Myometrial cell (primary cell): ENCODE results near the gene GPATCH8. TPM values are rescaled to one million over a fixed set of nuclear protein-coding genes. Genes with fewer than 3 reads are reported as not detected.

Experiments
- total RNA-seq: library from RNA; depleted of rRNA; stranded (reverse); fragments of >200 nt; gene quantifications from 2 replicates; pipeline ENCODE4 v1.2.3, GENCODE V29; 2015

Gene GPATCH8
- total RNA-seq: 9.8 and 13.5 TPM in 2 replicates

GRCh38 chr17:44503147-44504029, at the start of gene GPATCH8:
TSS of gene GPATCH8 (minus strand) at chr17:44503406. CDS start at chr17:44503370, 36 bp downstream.

DNA sequence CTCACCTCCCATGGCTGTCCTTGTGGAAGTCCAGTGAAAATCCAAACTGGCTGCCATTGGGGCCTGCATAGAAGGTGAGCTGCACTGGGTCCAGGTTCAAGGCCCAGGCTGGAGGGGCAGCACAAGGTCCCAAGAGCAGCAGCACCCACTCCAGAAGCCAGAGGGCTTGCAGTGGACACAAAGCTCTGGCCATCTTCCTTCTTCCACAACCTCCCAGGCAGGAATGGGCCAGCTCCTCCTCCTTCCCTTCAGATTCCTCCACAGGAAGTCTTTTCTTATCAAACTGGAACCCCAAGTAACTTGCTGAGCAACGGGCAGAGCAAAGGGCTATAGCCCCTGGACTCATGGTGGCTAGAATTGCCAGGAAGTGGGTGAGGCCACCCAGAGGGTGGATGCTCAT, 113.9 kb downstream of the GPATCH8 start, which contains the start of gene ITGA2B:
TSS of gene ITGA2B (minus strand) at position 369 of the 400 bp plus-strand sequence. CDS start at position 193, 176 bp downstream.

DNA sequence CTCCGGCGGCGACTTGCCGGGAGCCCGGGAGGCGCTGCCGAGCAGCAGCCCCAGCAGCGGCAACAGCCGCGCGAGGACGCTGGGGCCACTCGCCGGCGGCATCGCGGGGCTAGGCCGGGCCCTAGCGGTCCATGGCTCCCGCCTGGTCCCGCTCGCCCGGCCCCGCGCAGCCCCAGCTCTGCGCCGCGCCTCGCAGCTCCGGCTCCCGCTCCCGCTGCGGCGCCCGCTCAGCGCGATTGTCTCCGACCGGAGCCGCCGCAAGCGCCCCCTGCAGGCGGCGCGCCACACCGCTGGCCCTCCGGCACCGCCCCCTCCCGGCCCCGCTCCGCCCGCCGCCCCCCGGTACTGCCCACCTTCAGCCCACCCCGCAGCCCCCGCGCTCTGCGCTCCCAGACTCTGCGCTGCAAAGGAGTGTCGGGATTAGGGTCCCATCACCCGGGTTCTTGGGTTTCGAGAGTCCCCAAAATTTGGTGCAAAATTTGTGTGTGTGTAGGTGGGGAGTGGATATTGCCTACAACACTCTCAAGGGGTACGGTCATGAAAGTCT, 139.5 kb downstream of the GPATCH8 start, which contains the start of gene FAM171A2:
TSS of gene FAM171A2 (minus strand) at position 241 of the 547 bp plus-strand sequence. CDS start at position 102, 139 bp downstream.

Other genes starting within 250 kb of the GPATCH8 start
- not detected in 2 replicates for gene SLC4A1, start 235.3 kb downstream of the GPATCH8 start, total RNA-seq
- not detected in 2 replicates for gene RUNDC3A, start 194.8 kb downstream of the GPATCH8 start, total RNA-seq
- gene SLC25A39, start 178.6 kb downstream of the GPATCH8 start, total RNA-seq: 92.5 and 99.2 TPM in 2 replicates
- gene GRN, start 158.1 kb downstream of the GPATCH8 start, total RNA-seq: 220 and 254 TPM in 2 replicates
- 2.1 and 11.5 TPM in 2 replicates for gene FAM171A2, start 139.6 kb downstream of the GPATCH8 start, total RNA-seq
- gene ITGA2B, start 113.8 kb downstream of the GPATCH8 start, total RNA-seq: 0.86 TPM in 1 of 2 replicates, not detected in the other
- 9.8 and 11.3 TPM in 2 replicates for gene FZD2, start 54.1 kb upstream of the GPATCH8 start, total RNA-seq
- not detected in 2 replicates for gene MEIOC, start 153.1 kb upstream of the GPATCH8 start, total RNA-seq
- 21.0 and 28.4 TPM in 2 replicates for gene CCDC43, start 186.4 kb upstream of the GPATCH8 start, total RNA-seq
- gene DBF4B, start 205.3 kb upstream of the GPATCH8 start, total RNA-seq: 7.8 and 9.5 TPM in 2 replicates